ENCODE results near the gene EWSR1.

DNA sequence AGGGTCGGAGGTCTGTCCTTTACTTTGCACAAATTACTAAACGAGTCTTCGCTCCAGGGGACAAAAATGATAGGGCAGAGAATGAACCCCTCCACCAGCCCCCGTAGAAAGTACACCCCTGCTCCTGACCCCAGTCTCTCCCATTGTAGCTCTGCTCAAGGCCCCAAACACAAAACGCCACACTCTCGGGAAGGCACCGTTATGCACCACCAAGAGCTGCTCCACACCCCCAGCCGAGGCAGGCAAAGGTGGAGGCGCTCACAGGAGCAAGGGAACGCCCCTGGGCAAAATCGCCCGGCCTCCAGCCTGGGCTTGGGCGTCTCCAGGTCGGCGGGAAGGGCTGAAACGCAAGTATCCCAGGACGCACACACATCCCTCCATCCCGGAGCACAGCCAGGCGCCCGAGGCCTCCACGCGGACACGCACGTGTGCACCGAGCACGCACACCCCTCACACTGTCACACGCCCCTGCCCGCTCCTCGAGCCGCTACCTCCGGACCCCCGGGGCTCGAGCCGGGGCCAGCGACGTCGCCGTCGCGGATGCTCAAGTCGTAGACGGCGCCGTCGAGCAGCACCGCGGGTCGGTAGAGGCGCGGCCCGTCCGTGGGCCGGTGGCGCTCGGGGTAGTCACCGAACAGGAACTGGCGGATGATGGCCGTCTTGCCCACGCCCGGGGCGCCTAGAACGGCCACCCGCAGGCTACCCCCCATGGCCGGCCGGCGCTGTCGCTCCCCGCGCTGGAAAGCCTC, 46.6 kb downstream of the EWSR1 start:
- TF ChIP-seq, protein P1, sequence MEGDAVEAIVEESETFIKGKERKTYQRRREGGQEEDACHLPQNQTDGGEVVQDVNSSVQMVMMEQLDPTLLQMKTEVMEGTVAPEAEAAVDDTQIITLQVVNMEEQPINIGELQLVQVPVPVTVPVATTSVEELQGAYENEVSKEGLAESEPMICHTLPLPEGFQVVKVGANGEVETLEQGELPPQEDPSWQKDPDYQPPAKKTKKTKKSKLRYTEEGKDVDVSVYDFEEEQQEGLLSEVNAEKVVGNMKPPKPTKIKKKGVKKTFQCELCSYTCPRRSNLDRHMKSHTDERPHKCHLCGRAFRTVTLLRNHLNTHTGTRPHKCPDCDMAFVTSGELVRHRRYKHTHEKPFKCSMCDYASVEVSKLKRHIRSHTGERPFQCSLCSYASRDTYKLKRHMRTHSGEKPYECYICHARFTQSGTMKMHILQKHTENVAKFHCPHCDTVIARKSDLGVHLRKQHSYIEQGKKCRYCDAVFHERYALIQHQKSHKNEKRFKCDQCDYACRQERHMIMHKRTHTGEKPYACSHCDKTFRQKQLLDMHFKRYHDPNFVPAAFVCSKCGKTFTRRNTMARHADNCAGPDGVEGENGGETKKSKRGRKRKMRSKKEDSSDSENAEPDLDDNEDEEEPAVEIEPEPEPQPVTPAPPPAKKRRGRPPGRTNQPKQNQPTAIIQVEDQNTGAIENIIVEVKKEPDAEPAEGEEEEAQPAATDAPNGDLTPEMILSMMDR (IDR thresholded peaks at IDR 0.05; ENCODE audit: poor library complexity, severe bottlenecking) = no peak
- TF ChIP-seq EP300 (conservative IDR thresholded peaks at IDR 0.05; ENCODE audit: poor library complexity, severe bottlenecking) (no peak), POLR2AphosphoS5 (IDR thresholded peaks at IDR 0.05) (no peak)

Measured in neural cell (in vitro differentiated cells).